GM10248 (cell line): ENCODE results near the gene GJC1.

Experiments
- CTCF ChIA-PET: fragments of 300-600 bp; sonication (Branson Sonifier 250); formaldehyde crosslinking; extraction: SDS; loops from one replicate; lab custom pipeline; 2021; ENCODE audit warnings: antibody characterized with exemption; lab: Yijun Ruan, JAX
- POLR2A ChIA-PET: fragments of 350-650 bp; sonication (Branson Sonifier 250); formaldehyde crosslinking; extraction: SDS; loops from one replicate; lab custom pipeline; 2020; ENCODE audit warnings: antibody characterized with exemption; lab: Yijun Ruan, JAX
- DNase-seq: peaks from one replicate; pipeline ENCODE4 v3.0.0; 2012; ENCODE audit errors: extremely low spot score
- TF ChIP-seq, protein P1 (sequence below): IDR thresholded peaks from 2 replicates; pipeline ENCODE4 v1.5.1; 2012; ENCODE audit warnings: mild to moderate bottlenecking, low read depth; ENCODE audit errors: extremely low read depth, missing control alignments, control extremely low read depth

The GJC1 gene

GRCh38 chr17:44797802-44798201 lies 32.3 kb downstream of the GJC1 start:
- POLR2A ChIA-PET = no interaction called here
- CTCF ChIA-PET = interaction anchor here (0.9 to 5.5 kb wide), 6 partner anchors 10 to 301 kb away, joined by 3 to 33 read pairs (median 5); no protein-coding TSS in a partner anchor

GRCh38 chr17:44796731-44797130 lies 33.4 kb downstream of the GJC1 start:
- TF ChIP-seq, protein P1, sequence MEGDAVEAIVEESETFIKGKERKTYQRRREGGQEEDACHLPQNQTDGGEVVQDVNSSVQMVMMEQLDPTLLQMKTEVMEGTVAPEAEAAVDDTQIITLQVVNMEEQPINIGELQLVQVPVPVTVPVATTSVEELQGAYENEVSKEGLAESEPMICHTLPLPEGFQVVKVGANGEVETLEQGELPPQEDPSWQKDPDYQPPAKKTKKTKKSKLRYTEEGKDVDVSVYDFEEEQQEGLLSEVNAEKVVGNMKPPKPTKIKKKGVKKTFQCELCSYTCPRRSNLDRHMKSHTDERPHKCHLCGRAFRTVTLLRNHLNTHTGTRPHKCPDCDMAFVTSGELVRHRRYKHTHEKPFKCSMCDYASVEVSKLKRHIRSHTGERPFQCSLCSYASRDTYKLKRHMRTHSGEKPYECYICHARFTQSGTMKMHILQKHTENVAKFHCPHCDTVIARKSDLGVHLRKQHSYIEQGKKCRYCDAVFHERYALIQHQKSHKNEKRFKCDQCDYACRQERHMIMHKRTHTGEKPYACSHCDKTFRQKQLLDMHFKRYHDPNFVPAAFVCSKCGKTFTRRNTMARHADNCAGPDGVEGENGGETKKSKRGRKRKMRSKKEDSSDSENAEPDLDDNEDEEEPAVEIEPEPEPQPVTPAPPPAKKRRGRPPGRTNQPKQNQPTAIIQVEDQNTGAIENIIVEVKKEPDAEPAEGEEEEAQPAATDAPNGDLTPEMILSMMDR = no peak
- ChIA-PET POLR2A (no interaction called here), CTCF (interaction anchor here (0.9 to 5.5 kb wide), 4 partner anchors 11 to 302 kb away, joined by 3 to 33 read pairs (median 15); no protein-coding TSS in a partner anchor)
- DNase-seq = no peak

More at GRCh38 chr17:44797802-44798201, 32.3 kb downstream of the GJC1 start:
- TF ChIP-seq, protein P1 = no peak
- DNase-seq = no peak

- ChIA-PET CTCF (interaction anchor here (1.0 to 5.5 kb wide), 3 partner anchors 12 to 21 kb away, joined by 3 to 26 read pairs (median 4); no protein-coding TSS in a partner anchor), POLR2A (no interaction called here)
- TF ChIP-seq, protein P1 = no peak
- DNase-seq = no peak
Measured at GRCh38 chr17:44795928-44796327, 34.2 kb downstream of the GJC1 start.

GRCh38 chr17:44795421-44795820 lies 34.7 kb downstream of the GJC1 start:
- POLR2A ChIA-PET = interaction anchor here (0.6 kb wide), 1 partner anchor 30 kb away, joined by 6 read pairs; no protein-coding TSS in a partner anchor
- TF ChIP-seq, protein P1 = no peak
- no peak for DNase-seq
- CTCF ChIA-PET = interaction anchor here (1.0 to 5.5 kb wide), 3 partner anchors 13 to 16 kb away, joined by 3 to 26 read pairs (median 11); no protein-coding TSS in a partner anchor

DNA sequence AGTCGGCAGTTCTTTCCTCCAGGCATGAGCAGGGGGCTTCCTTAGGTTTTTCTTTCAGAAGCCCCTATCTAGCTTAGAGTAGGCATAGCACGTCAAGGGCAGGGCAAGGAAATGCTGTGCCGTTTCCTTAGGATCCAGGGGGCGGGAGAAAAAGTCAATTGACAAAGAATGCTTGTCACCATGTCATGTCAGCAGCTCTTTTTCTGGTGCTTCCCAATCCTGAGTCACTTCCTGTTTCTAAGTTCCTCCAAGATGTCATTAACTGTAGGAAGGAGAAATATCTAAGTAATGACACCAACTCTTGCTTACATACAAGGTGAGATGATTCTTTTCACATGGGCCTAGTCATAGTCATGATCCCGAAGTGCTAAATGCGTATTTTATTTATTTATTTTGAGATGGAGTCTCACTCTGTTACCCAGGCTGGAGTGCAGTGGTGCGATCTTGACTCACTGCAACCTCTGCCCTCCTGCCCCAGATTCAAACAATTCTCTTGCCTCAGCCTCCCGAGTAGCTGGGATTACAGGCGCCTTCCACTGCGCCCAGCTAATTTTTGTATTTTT lies 35.2 kb downstream of the GJC1 start:
- ChIA-PET POLR2A (interaction anchor here (0.6 kb wide), 1 partner anchor 30 kb away, joined by 6 read pairs; no protein-coding TSS in a partner anchor), CTCF (interaction anchor here (0.7 to 5.5 kb wide), 5 partner anchors 9 to 70 kb away, joined by 3 to 26 read pairs (median 3); no protein-coding TSS in a partner anchor)
- TF ChIP-seq, protein P1 = no peak
- no peak for DNase-seq

- CTCF ChIA-PET = interaction anchor here (0.7 to 5.5 kb wide), 4 partner anchors 8 to 70 kb away, joined by 3 to 26 read pairs (median 7); no protein-coding TSS in a partner anchor
- TF ChIP-seq, protein P1 = no peak
- POLR2A ChIA-PET = no interaction called here
- no peak for DNase-seq
Measured at GRCh38 chr17:44793885-44794842, 35.9 kb downstream of the GJC1 start.
